Panc1 (cell line): ENCODE measurements around the gene RASD1. TPM values are rescaled to one million over a fixed set of nuclear protein-coding genes. Genes with fewer than 3 reads are reported as not detected.

Experiments
- ATAC-seq: fragments of 200-7000 bp; cut with Tn5 transposase; 2 replicates; pipeline ENCODE4 v1.9.1; 2020; ENCODE audit warnings: mild to moderate bottlenecking, moderate library complexity
- BruUV-seq: library from RNA; stranded (reverse); fragments of 400-500 nt; replicated peaks from 2 replicates; lab custom pipeline; 2021; lab: Mats Ljungman, UMichigan
- CTCF ChIA-PET: fragments of 300-600 bp; sonication (Branson Sonifier 250); formaldehyde crosslinking; loops from one replicate; lab custom pipeline; 2022; ENCODE audit warnings: antibody characterized with exemption; lab: Charles Lee
- POLR2A ChIA-PET: fragments of 300-600 bp; sonication (Branson Sonifier 250); formaldehyde crosslinking; loops from one replicate; lab custom pipeline; 2022; ENCODE audit warnings: antibody characterized with exemption; lab: Charles Lee
- DNase-seq: peaks from one replicate; pipeline ENCODE4 v3.0.0-alpha.2; 2010; ENCODE audit warnings: low read depth, low spot score
- H3K27ac ChIP-seq: 2 replicates; pipeline ENCODE4 v1.5.1; 2011; ENCODE audit warnings: mild to moderate bottlenecking, low read length, inconsistent platforms
- H3K27me3 ChIP-seq: fragments of 200-500 bp; sonication (Bioruptor generic); 2 replicates; pipeline ENCODE4 v1.6.0; 2014; ENCODE audit warnings: low read length, inconsistent platforms; ENCODE audit not compliant: control insufficient read depth, insufficient read depth
- H3K36me3 ChIP-seq: fragments of 200-500 bp; sonication (Bioruptor generic); 2 replicates; pipeline ENCODE4 v1.5.1; 2014; ENCODE audit warnings: inconsistent platforms, mild to moderate bottlenecking, low read length, moderate library complexity; ENCODE audit not compliant: control insufficient read depth, insufficient read depth
- H3K4me1 ChIP-seq: 2 replicates; pipeline ENCODE4 v1.5.1; 2011; ENCODE audit warnings: inconsistent platforms, mild to moderate bottlenecking, low read length, moderate library complexity; ENCODE audit not compliant: control insufficient read depth, insufficient read depth
- H3K4me3 ChIP-seq, 2 experiments: 2 replicates each; pipeline ENCODE4 v1.5.1; 2011 to 2012; ENCODE audit warnings: low read depth in 2 of 2, low read length in 2 of 2, mild to moderate bottlenecking in 2 of 2, inconsistent platforms in 1 of 2, moderate library complexity in 1 of 2
- H3K9me3 ChIP-seq: fragments of 200-500 bp; sonication (Bioruptor generic); 2 replicates; pipeline ENCODE4 v1.5.1; 2014; ENCODE audit warnings: low read depth, mild to moderate bottlenecking, inconsistent platforms, low read length, moderate library complexity; ENCODE audit not compliant: control insufficient read depth, insufficient read depth
- CTCF ChIP-seq: fragments of 450-650 bp; IDR thresholded peaks from 2 replicates; pipeline ENCODE4 v1.5.1; 2017; ENCODE audit warnings: mild to moderate bottlenecking
- POLR2AphosphoS5 ChIP-seq: IDR thresholded peaks from 2 replicates; pipeline ENCODE4 v1.6.1; 2012; ENCODE audit warnings: mild to moderate bottlenecking, low read depth, low read length, moderate library complexity
- SIN3A ChIP-seq: IDR thresholded peaks from 2 replicates; pipeline ENCODE4 v1.6.1; 2012; ENCODE audit warnings: low read depth, mild to moderate bottlenecking, low read length, moderate library complexity, borderline replicate concordance; ENCODE audit not compliant: insufficient read depth
- TCF7L2 ChIP-seq: IDR thresholded peaks from 2 replicates; pipeline ENCODE4 v1.6.1; 2011; ENCODE audit warnings: mild to moderate bottlenecking, low read depth, low read length, inconsistent platforms
- in situ Hi-C: cut with HindIII; loops from 2 replicates; pipeline ENCODE4 v1.10.0; 2016; ENCODE audit warnings: low sequenced_read_pairs, low pct_unique_long_range_greater_than_20kb
- intact Hi-C: fragments of 100-400 bp; cut with micrococcal nuclease; formaldehyde crosslinking; loops from one replicate; pipeline ENCODE4 v1.10.0; 2022; ENCODE audit not compliant: unreplicated experiment
- total RNA-seq: library from RNA; stranded (reverse); gene quantifications from one replicate; pipeline ENCODE4 v1.2.1, GENCODE V29; 2021; ENCODE audit not compliant: unreplicated experiment
- TF ChIP-seq, protein P1 (sequence below), 2 experiments: IDR thresholded peaks; 2 replicates each; pipeline ENCODE4 v1.6.1; 2011 to 2012; ENCODE audit warnings: low read depth in 2 of 2, control low read depth in 1 of 2, low read length in 1 of 2, mild to moderate bottlenecking in 1 of 2, moderate library complexity in 1 of 2; ENCODE audit not compliant: insufficient read depth in 1 of 2

The RASD1 gene
- total RNA-seq, 1 experiment from 2014 or later = 1.7 TPM

DNA sequence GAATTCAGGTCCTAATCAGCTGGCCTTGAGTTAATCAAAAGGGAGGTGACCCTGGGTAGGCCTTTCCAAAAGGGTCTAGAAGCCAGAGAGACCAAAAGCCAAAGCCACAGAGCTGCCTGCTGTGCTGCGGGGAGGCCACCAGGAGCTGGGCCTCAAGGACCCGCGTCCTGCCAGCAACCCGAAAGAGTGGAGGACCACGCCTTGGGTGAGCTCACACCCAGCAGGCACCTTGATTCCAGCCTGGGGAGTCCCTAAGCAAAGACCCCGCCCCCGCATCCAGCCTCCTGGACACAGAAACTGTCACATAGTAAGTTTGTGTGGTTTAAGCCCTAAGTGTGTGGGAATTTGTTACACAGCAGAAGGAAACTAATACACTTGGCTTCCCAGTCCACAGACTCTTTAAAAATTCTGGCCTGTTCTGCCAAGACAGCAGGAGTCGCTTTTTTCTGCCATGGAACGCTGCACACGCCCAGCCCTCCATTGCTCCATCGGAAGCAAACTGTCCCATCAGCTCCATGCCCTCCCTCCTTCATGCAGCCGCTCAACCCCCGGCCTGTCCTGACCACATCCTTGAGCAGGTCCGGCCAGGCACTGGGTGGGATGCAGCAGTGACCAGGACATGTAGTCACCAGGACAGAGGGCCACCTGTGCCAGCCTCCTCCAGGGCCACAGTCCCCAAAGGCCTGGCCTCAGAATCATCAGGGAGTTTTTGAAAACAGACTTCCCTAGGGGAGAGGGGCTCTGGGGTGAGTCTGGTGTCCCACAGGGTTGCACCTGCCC lies 20.9 kb upstream of the RASD1 start:
- POLR2A ChIA-PET = no interaction called here
- H3K4me3 ChIP-seq = no peak overlapping the region
- TF ChIP-seq TCF7L2 = no peak
- no peak for TF ChIP-seq CTCF
- TF ChIP-seq SIN3A = no peak
- TF ChIP-seq, protein P1, sequence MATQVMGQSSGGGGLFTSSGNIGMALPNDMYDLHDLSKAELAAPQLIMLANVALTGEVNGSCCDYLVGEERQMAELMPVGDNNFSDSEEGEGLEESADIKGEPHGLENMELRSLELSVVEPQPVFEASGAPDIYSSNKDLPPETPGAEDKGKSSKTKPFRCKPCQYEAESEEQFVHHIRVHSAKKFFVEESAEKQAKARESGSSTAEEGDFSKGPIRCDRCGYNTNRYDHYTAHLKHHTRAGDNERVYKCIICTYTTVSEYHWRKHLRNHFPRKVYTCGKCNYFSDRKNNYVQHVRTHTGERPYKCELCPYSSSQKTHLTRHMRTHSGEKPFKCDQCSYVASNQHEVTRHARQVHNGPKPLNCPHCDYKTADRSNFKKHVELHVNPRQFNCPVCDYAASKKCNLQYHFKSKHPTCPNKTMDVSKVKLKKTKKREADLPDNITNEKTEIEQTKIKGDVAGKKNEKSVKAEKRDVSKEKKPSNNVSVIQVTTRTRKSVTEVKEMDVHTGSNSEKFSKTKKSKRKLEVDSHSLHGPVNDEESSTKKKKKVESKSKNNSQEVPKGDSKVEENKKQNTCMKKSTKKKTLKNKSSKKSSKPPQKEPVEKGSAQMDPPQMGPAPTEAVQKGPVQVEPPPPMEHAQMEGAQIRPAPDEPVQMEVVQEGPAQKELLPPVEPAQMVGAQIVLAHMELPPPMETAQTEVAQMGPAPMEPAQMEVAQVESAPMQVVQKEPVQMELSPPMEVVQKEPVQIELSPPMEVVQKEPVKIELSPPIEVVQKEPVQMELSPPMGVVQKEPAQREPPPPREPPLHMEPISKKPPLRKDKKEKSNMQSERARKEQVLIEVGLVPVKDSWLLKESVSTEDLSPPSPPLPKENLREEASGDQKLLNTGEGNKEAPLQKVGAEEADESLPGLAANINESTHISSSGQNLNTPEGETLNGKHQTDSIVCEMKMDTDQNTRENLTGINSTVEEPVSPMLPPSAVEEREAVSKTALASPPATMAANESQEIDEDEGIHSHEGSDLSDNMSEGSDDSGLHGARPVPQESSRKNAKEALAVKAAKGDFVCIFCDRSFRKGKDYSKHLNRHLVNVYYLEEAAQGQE (IDR thresholded peaks at IDR 0.05; ENCODE audit: insufficient read depth in 1 of 2, low read depth in 2 of 2, low read length in 1 of 2) = no peak
- TF ChIP-seq POLR2AphosphoS5 = no peak
- DNase-seq = no peak
- no peak for ATAC-seq
- H3K4me1 ChIP-seq = peaks cover 4% of the 10 kb centered on the region
- H3K36me3 ChIP-seq = no peaks in the 10 kb centered on the region
- in situ Hi-C loops (no loop called here), intact Hi-C loops (no loop called here)
- H3K27ac ChIP-seq = no peak overlapping the region
- no peaks in the 10 kb centered on the region for H3K27me3 ChIP-seq
- no peaks in the 10 kb centered on the region for H3K9me3 ChIP-seq
- CTCF ChIA-PET = no interaction called here
- no TSS peak for BruUV-seq

- ATAC-seq (no peak), DNase-seq (no peak)
- ChIA-PET CTCF (no interaction called here), POLR2A (no interaction called here)
- no TSS peak for BruUV-seq
- no peaks in the 10 kb centered on the region for H3K36me3 ChIP-seq
- H3K27me3 ChIP-seq = no peaks in the 10 kb centered on the region
- no peak overlapping the region for H3K4me3 ChIP-seq
- H3K27ac ChIP-seq = no peak overlapping the region
- in situ Hi-C loops = no loop called here
- TF ChIP-seq POLR2AphosphoS5 (no peak), CTCF (no peak), TCF7L2 (no peak), SIN3A (no peak)
- TF ChIP-seq, protein P1 (IDR thresholded peaks at IDR 0.05; ENCODE audit: insufficient read depth in 1 of 2, low read depth in 2 of 2, low read length in 1 of 2) = no peak
- intact Hi-C loops = no loop called here
- peaks cover 8% of the 10 kb centered on the region for H3K4me1 ChIP-seq
- no peaks in the 10 kb centered on the region for H3K9me3 ChIP-seq
Observed at GRCh38 chr17:17515934-17516930, 20.0 kb upstream of the RASD1 start.
